Activated CD4-positive, CD25-positive, alpha-beta regulatory T cell (primary cell): ENCODE data around the gene PGP.

Source experiments
- DNase-seq, 4 experiments: peaks; one replicate each; lab custom pipeline; 2025; lab: John Stamatoyannopoulos, UW

Gene PGP

DNA sequence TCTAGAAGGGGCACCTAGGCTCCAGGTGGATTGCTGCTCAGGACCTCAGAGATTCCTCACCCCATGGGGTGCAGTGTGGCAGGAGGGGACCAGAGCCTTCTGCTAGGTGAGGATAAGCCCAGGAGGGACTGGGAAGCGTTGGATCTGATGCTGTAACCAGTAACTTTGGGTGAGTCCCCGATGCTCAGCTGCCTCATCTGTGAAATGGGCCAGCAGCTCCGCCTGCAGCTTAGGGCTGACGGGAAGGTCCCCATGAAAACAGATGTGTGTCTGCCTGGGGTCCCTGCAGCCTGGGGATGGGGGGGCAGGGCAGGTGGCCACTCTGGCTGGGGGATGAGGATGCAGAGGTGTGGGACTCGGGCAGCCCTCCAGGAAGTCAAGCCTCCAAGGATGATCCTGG, 15.5 kb downstream of the PGP start:
- no peak for DNase-seq

DNA sequence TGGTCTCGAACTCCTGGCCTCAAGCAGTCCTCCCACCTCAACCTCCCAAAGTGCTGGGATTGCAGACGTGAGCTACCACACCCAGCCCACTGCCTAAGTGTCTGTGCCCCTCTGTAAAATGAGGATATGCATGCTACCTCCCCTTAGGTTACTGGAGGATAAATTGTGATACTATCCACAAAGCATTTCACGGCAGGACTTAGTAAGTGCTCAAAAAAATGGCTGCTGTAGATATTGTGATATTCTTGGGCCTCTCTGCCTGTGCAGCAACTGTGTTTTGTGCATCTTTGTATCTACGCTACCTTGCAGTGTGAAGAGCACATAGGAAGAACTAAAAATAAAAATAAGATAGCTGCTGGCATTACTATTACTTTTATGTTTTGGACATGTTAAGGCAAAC, 16.4 kb downstream of the PGP start:
- no peak for DNase-seq

DNA sequence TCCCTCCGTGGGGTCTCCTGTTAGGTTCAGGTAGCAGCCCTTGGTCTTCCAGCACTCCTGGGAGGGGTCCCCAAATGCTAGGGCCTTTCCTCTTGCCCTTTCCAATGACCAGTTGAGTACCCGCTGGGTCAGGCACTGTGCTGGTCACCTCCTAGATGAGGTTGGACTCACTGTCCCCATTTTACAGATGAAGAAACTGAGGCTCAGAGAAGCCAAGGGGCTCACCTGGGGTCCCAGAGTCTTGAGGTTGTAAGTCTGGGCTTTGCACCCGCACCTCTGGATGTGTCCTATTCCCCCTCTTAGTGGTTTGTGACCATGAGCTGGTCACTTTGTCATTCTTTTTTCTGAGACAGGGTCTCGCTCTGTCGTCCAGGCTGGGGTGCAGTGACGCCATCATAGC, 16.9 kb downstream of the PGP start:
- no peak for DNase-seq

DNA sequence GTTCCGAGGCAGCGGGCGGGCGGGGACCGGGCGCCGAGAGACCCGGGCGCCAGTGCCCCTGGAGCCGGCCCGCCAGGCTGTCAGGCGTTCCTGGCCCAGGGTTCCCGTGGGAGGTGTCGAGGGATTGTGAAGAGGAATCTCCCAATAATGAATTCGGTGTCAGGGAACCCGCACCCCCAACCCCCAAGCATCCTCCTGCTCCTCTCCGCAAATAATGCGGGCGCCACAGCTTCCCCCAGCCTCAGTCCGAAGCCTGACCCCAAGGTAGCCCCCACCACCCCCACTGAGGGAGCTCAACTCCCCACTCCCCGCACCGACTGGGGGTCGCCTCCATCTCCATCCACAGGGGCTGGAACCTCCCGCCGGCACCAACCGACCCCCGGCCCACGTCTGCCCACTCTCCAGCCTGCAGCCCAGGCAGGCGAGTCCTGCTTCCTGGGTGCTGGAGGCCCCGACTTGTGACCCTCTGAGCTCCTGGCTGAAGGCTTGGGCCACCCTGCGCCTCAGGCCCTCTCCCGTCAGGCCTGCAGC, 17.6 kb downstream of the PGP start:
- no peak for DNase-seq

DNA sequence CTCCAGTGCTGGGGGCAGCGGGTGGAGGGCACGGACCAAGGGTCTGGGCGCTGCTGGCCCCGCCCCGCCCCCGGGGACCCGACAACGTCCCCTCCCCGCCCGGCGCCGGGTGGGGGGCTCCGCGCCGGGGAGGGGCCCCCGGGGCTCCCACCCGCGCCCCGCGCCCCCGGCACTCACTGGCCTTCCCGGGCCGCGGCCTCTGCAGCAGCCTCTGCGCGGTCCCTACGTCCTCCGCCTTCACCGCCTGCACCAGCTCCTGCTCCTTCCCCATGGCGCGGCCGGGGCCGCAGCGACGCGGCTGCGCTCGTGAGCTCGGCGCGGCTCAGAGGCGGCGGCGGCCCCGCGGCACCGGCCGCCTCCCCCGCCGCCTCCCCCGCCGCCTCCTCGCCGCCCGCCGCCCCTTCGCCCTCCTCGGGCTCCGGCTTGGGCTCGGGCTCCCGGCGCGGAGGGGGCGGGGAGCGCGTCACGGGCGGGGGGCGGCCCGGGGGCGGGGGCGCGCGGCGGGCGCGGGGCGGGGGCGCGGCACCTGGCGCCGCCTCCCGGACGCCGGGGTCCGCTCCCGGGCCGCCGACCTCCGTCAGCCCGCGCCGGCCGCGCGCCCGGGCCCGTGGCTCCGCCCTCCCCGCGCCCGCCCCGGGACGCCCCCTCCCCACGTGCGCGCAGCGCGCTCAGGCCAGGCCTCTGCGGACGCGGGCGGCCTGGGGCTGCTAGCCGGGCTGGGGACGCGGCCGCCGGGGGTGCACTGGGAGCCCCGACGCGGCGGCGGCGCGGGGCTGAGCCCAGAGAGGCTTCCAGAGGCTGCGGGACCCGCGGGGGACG, 18.3 kb downstream of the PGP start, which contains the start of gene CASKIN1:
TSS of gene CASKIN1 (minus strand) at position 444 of the 819 bp plus-strand sequence. CDS start at position 271, 173 bp downstream.
- no peak for DNase-seq

DNA sequence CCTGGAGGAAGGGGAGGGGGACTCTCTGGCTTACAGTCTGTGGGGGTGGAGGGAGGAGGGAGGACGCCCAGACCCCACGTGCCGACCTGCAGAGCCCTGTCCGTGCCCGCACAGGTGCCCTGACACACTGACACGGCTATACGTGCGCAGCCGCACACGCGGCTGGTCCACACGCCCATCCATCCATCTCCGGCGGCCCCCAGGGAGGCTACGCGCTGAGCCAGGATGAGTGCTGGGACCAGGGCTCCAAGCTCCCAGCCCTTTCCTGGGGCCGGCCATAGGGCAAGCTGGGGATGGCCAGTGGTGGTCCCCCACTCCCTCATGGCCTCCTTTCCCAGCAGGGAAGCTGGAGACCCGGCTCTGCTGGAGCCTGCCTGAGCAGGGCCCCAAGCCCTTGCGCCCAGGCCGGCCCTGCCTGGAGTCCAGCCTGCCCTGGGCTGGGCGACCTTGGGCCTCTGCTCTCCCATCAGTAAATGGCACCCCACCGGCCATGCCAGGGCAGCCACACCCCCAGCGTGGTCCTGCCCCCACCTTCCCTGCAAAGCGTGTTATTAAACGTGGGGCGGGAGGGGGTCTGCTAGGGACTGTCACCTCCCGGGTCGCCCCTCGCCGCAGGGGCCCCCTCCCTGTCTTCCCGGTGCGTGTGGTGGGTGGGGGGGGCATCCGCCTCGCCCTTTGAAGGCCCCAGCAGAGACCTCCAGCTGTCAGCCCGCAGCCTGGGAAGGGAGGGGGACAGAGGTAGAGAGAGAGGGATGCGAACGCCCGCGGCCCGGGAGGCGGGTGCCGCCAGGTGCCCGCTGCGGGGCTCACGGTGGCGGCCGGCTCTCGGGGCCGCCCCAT, 19.1 kb downstream of the PGP start:
- DNase-seq = no peak

DNA sequence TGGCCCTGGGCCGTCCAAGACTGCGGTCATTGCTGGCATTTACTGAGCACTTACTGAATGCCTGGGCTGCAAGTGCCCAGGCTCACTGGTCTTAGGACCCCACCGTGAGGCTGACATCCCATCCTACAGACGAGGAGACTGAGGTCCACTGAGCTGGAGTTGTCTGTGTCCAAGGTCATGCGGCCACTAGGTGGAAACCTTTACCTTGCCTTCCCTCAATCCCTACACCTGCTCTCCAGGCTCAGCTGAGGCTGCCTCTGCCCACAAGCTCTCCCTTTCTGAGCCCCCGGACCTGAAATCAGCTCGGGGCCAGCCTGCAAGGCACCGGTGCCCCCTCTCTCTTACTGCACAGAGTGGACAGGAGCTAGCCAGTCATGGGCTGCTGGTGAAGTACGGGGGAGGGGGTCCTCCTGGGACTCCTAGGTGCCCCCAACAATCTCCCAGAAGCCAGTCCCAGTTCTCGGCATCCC, 19.8 kb downstream of the PGP start:
- peak in 2 of 4 experiments; percentile 23 to 26 for DNase-seq

DNA sequence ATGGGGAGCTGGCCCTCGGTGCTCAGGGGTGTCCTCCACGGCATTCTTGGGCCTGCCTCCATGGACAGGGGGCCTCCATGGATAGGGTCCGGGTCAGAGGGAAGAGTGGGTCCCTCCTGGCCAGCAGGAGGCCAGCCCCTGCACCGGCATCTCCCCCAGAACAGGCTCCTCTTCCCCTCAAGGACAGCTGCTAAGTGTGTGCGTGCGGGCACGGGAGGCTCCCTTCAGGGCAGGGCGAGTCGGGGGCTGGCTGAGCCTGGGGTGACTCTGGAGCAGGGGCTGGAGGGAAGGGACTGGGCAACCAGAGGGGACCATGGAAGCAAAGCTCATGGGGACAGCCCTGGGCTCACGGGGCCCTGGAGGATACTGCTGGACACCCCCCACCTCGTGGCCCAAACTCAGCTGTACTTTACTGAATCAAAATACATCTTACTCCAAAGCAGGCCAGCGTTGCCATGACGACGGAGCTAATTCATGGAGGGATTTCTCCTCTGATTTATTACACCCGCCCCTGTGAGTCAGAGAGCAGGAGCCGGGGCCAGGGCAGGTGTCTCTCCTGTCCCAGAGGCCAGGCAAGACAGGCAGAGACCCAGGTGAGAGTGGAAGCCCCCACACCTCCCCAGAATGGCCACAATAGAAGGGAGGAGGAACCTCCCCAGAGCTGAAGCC, 20.3 kb downstream of the PGP start:
- DNase-seq = no peak

DNA sequence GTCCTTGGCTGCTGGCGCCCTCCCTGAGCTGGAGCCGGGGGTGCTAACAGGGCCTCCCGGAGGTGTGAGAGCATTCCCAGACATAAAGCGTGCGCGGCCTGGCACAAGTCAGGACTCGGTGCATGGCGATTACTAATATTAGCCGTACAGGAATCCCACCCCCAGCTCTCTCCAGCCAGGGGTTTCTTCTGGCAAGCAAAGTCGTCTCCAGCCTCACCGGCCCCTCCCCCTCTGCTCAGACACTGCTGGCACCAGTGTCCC, 23.3 kb downstream of the PGP start:
- no peak for DNase-seq

DNA sequence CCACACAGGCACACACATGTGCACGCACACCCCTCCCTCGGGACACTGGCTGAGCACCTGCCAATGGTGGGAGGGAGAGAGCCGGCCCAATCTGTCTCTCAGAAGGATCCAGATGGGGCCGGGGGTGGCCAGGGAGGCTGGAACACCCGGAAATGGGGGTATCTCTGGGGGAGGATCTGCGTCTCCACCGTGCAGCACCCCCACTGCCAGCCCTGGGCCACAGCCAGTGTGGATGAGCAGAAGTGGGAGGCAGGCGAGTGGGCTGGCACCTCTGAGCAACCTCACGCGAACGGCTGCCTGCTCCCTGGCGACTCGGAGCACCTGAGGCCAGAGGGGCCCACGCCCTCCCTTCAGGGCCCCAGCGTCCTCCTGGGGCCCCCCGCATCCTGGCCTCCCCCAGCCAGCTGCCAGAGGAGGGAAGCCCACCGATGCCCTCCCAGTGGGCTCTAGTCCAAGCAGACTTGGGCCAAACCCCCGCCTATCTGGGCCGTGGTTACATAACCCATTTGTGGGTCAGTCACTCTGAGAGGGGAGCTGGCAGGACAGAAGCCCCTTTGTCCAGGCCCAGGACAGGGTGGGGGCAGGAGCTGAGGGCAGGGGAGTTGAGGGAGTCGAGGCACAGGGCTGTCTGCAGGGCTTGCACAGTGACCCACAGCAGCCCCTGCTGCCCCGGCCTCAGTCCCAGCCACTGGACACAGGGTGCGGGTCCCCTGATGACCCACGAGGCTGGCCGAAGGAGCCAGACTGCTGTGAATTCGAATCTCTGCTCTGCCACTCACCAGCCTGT, 23.8 kb downstream of the PGP start:
- DNase-seq = no peak

DNA sequence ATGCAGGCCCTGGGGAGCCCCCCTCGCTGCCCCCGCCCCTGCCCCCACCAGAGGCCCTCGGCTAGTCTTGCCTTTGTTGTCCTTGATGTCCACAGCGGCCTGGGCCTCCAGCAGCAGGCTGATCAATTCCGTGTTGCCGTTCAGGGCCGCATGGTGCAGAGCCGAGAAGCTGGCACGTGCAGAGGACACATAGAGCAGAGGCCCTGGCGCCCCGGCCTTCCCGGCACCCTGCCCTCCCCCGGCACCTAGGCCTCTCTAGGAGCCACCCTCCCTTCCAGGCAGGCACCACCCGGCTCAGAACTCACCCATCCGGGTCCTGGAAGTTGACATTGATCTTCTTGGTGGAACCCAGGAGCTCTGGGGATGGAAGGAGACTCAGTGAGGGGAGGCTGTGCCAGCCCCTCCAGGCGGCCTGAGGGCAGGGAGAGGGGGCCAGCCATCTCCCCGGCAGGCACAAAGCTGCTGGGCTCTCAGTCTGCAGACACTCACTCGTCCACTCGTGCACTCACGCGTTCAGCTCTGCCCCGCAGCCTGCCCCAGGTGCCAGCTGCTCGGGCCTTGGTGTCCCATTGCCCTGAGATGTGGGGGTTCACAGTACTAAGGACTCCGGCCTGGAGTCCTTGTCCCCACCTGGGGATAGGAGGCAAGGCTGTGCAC, 24.5 kb downstream of the PGP start:
- no peak for DNase-seq

DNA sequence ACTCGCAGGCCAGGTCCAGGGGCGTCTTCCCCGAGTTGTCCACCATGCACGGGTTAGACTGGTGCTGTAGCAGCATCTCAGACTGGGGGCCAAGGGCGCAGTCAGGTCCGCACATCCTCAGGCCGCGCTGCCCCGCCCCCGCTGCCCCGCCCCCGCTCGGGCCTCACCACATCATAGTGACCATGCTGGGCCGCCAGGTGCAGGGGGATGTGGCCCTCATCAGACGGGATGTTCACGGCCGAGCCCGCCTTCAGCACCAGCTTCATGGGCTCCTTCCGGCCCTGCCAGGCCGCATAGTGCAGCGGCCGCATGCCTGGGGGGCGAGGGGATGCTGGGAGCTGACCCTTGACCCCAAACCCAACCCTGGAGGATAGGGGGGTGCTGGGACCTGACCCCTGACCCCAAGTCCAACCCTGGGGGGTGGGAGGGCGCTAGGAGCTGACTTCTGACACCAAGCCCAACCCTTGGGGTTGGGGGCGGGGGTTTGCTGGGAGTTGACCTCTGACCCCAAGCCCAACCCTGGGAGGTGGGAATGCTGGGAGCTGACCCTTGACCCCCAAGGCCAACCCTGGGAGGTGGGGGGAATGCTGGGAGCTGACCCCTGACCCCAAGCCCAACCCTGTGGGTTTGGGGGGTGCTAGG, 25.3 kb downstream of the PGP start:
- DNase-seq = no peak

DNA sequence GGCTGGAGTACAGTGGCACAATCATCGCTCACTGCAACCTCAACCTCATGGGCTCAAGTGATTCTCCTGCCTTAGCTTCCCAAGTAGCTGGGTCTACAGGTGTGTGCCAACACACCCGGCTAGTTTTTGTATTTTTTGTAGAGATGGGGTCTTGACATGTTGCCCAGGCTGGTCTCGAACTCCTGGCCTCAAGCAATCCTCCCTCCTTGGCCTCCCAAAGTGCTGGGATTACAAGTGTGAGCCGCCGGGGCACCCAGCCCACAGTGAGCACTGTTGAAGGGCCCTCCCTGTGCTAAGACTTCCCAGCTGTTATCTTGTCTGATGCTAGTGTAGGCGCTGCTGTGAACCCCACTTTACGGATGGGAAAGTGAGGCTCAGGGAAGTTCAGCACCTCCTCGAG, 26.2 kb downstream of the PGP start:
- no peak for DNase-seq

DNA sequence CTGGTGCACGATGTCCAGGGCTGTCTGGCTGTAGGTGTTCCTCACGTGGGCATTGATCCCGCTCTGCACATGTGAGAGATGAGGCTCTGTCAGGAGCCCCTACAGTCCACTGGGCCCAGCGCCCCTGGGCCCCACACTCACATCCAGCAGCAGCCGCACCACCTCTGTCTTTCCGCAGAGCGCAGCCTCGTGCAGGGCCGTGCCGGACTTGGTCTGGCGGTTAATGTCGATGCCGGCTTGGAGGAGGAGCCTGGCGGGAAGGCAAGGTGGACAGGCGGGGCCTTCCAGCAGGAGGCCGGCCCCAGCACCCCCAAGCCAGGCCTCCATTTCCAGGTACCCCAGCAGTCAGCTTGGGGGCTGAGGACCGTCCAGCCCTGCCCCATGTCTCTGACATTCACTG, 27.4 kb downstream of the PGP start:
- no peak for DNase-seq

DNA sequence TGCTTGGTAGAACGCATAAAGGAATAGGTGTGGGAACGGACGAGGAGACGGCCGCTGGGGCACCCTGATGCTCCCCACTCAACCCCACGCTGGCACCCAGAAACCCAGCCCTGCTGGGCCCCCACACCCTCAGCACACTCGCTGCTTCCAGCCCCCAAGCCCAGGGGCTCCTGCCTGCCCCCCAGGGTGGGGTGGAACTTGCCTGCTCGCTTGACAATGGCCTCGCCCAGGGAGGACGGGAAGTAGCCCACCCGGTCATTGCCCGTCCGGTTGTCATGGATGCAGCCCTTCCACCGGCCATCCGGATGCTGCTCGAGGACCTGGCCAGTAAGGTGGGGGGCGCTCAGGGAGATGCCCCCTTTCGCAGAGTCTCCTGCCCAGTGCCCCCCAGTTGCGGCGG, 28.1 kb downstream of the PGP start:
- DNase-seq = no peak

DNA sequence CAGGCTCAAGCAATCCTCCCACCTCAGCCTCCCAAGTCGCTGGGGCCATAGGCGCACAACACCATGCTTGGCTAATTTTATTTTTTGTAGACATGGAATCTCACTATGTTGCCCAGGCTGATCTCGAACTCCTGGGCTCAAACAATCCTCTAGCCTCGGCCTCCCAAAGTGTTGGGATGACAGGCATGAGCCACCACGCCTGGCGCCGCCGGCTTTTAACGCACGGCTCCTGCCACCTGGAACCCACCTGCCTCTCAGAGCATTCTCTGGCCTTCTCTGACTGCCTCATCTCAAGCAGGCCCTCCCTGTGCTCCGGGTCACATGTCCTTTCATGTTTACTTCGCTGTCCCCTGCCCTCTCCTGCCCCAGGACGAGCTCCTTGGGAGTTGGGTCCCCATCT, 28.6 kb downstream of the PGP start:
- DNase-seq = no peak

DNA sequence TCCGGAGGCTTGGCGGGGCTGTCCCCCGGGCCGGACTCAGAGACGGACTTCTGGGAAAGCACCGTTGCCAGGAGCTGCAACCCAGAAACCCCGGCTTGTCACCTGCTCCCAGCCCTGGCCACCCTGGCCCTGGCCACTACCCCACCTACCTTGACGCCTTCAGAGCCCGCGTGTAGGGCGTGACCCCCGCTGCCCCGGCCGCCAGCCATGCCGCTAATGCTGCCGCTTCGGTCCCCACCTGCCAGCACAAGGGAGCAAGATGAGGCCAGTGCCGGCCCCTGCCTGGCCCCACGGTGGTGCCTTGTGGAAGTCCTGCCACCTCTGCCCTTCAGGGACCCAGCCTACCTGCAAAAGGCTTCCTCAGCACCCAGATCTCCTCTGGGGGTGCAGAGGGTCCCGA, 29.7 kb downstream of the PGP start:
- no peak for DNase-seq

DNA sequence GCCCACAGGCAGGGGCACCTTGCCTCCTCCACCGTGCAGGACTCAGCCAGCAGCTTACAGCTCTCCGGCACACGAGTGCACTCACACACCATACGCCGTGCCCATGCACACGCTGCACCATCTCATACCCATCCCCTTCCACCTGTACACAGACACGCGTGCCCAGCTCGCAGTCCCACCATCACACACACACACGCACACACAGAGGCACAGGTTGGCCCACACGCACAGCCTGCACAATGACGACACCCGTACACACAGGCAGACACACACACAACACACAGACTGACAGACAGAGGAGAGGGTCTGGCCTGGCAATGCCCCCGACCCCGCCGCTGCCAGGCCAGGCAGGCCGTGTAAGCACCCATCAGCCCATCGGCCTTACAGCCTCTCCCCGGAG, 30.3 kb downstream of the PGP start:
- no peak for DNase-seq

DNA sequence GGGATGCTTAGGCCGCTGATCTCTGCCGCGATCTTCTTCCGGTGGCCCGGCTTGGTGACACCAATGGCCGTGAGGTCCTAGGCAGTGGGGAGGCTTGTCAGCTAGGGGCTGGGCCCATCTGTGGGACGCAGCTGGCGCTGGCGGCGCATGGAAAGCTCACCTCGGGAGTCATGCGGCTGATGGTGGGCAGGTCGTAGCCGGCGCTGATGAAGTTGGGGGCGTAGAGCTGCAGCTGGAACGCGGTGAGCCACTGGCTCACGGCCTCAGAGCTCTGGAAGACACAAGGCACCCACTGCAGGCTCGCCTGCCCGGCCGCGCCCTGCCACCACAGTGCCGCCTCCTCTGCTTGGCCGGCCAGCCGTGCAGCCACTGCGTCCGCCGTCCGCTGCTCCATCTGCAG, 31.0 kb downstream of the PGP start:
- no peak for DNase-seq

DNA sequence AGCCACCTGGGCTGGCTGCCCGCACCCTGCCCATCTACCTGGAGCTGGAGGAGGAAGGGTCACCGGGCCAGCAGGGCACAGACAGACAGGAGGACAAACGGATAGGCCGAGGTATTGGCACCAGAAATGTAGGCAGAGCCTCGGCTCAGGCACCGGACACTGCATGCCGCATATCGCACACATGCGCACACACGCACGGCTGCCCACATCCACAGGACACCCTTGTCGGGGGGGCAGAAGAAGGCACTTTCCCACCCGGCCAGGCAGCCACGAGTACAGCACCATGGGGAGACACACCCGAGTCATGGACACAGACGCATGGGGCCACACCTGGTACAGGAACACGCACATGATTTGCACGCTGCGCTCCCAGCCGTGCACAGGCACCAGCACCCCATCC, 32.7 kb downstream of the PGP start:
- no peak for DNase-seq
